Measurements from ENCODE around the gene ADIG.

The ADIG gene

DNA sequence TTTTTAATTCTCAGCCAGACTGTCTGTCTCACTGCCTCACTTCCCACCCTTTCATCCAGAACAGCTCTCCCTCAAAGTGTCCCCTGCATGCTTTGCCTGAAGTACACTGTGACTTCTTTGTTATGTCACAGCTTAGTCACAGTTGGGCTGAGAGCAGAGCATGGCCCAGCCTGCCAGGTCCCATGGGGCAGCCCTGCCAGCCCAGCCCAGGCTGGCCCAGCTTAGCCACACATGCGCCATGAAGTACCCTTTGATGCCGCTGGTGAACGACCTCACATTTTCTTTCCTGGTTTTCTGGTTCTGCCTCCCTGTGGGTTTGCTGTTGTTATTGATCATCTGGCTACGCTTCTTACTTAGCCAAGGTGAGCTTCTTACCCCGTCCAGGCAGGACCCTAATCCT lies at the start of gene ADIG:
Gene ADIG (plus strand): TSS at position 185 of the 400 bp plus-strand sequence. CDS start 54 bp downstream, at position 239.
- no peak for DNase-seq (ENCODE audit: low read depth, low spot score)

DNA sequence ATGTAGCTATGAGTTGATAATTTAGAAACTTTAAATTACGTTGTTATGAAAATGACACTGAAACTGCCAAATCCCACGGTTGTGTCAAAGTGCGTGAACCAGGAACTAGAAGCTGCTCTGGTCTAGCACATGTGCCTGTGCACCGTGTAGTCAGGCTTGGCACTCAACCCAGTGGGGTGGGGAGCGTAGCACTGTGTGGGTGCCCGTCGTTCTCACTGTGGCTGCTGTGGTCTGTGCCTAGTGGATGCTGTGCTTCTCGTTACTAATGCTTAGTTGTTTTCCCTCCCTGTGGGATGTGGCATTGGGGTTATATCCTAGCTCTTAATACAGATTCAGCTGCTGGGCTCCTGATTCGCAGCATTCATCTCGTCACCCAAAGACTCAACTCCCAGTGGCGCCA lies 46.2 kb upstream of the ADIG start:
- DNase-seq (ENCODE audit: low read depth, low spot score): no peak

DNA sequence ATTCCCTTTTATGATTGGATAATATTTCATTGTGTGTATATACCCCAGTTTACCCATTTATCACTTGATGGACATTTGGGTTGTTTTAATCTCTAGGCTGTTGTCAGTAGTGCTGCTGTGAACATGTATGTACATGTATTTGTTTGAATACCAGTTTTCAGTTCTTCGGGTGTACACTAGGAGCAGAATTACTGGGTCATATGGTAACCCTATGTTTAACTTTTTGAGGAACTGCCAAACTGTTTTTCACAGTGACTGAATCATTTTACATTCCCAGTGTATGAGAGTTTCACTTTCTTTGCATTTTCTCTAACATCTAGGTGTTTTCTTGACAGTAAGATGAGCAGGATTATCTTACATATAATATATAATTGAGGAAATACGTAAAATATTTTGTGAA lies 44.7 kb upstream of the ADIG start:
- DNase-seq (ENCODE audit: low read depth, low spot score): no peak

DNA sequence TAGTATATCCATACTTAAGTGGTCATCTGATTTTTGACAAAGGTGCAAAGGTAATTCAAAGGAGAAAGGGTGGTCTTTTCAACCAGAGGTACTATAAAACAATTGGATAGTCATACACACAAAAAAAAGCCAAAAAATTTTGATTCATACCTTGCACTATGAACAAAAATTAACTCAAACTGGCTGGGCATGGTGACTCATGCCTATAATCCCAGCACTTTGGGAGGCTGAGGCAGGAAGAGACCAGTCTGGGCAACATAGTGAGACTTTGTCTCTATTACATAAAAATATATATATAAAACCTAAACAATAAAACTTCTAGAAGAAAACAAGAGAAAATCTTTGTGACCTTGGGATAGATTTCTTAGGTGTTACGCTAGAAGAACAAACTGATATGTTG lies 43.8 kb upstream of the ADIG start:
- DNase-seq (ENCODE audit: low read depth, low spot score): no peak

DNA sequence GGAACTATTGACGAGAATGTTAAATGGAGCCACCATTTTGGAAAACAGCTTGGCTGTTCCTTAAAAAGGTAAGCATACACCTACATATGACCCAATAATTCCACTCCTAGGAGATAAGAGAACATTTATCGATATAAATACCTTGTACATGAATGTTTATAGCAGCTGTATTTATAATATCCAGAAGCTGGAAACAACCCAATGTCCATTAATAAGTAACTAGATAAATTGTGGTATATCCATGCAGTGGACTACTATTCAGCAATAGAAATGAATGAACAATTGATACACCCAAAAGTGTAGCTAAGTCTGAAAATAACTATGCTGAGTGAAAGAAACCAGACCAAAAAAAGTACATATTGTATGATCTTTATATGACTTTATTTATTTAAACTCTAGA lies 42.2 kb upstream of the ADIG start:
- DNase-seq (ENCODE audit: low read depth, low spot score): no peak

DNA sequence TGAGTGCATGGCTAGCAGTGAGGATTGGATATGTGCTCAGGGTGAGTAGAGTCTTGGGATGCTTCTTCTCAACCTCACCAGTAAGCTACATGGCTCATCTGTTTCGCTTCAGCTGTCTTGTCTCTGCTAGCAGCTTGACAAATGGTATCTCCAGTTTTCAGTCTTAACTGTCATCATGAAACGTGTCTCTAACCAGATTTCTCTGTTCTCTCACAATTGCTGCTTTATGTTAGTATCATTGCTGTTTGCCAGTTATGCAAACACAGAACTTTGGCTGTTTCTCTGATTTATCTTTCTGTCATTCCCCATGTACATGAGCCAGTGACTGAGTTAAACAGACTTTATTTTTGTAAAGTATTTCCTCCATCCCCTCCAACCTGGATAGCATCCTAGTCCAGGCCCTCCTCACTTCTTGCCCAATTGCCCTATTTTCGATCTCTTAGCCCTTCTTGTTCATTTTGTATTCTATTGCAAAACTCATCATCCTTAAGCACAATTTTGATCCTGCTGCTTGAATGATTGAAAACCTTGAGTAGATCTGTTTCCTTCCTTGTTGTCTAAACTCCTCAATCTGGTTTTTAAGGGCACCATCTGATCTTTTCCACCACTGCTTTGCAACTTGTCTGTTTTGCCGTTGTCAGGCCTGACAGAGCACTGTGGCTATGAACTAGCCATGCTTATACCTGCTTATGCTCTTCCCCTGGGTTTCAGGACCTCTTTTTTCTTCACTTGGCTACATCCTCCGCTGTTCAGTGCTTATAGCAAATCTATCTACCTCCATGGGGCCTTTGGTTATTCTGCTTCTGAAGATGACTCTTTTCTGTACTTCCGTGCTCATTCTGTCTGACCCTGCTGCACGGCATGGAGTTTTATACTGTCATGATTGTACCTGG lies 37.7 kb upstream of the ADIG start:
- no peak for DNase-seq (ENCODE audit: low read depth, low spot score)

DNA sequence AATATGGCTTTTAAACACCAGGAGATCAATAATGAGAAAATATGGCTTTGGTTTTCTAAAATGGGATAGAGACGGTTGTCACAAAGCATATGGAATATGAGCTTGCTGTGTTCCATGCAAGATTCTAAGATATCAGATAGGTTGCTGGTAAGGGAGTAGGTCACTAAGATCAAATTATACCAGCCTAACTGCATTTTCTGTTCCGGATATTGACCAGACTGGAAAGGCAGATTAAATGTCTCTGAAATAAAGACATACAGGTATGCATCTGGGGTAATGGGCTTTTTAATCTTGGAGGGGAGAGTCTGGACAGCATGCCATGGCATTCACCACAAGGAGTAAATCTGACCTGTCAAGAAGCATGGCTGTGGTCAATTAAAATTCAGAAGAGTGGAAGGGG lies 35.2 kb upstream of the ADIG start:
- DNase-seq (ENCODE audit: low read depth, low spot score): no peak

DNA sequence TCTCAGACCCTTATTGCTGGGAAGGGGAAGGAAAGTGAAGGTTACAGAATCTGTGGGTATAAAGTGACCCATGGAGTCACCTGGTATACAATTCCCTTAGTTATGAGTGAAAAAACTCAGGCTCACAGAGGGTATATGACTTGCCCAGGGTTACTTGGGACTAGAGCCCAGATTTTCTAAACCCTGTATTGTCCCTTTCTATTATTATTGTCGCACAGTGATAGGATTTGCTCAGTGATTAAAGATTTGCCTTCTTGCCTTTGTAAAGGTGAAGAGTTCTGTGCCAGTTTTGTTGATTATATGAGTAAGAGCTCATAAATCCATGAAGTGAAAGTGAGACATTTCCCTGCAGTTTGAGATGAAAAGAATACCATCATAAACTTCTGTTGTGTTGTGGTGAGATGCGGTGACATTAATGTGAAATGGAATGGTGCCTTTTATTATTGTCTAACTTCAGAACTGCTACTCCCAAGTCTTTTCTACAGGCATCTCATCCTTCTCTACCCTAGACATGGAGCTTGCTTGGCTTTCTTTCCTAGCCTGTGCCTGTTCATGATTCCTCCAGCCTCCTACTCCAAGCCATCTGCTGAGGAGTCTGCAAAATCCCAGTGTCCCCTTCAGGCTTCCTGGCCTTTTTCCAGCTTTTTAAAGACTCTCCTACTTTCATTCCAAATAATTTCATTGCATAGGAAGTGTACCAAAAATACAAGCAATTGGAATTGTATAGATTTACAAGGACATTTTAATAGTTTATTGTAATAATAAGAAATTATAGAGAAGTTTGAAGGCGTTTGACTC lies 33.5 kb upstream of the ADIG start:
- DNase-seq (ENCODE audit: low read depth, low spot score): no peak

DNA sequence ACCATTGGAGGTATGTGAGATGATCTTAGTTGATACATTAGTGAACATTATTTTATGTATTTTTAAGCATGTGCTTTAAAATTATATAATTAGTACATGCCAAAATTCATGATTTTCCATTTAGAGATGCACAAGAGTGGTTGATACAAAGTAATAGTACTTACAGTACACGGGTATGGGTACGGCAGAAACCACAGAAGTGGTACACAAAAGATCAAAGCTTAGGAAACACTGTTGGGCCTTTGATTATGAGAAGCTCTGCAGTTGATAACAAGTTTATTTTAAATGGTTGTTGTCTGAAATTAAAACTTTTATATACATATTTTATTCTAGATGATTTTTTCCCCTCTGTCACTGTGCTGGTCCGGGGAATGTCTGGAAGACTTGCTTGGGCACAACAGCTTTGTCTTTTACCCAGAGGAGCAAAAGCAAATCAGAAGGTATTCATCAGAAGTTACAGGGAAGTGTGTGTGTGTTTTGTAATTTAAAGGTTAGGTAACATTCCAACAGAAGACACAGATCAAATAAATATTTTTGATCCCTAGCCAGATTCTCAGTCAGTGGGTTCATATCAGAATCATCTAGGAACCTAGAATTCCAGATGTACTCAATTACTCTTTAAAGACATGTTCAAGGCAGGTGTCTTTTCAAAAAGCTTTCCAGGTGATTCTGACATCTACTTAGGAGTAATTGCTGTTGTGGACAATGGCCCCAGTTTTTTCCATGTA lies 32.5 kb upstream of the ADIG start:
- DNase-seq (ENCODE audit: low read depth, low spot score): no peak

DNA sequence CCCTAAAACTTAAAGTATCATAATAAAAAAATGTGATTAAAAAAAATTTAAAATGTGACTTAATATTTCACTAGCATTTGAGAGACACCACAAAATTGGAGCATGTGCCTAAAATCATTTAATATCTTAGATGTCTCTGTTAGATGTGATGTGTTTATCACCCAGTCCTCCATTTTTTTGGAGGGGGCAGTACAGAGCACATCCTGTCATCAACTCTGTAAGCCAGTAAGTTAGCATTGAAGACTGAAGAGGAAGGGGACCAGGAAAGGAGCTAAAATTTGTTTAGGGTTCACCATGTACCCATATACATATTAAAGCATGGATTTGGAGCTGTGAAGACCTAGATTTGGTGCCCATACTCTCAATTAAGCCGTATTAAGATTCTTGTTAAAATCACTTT lies 30.7 kb upstream of the ADIG start:
- DNase-seq (ENCODE audit: low read depth, low spot score): no peak

DNA sequence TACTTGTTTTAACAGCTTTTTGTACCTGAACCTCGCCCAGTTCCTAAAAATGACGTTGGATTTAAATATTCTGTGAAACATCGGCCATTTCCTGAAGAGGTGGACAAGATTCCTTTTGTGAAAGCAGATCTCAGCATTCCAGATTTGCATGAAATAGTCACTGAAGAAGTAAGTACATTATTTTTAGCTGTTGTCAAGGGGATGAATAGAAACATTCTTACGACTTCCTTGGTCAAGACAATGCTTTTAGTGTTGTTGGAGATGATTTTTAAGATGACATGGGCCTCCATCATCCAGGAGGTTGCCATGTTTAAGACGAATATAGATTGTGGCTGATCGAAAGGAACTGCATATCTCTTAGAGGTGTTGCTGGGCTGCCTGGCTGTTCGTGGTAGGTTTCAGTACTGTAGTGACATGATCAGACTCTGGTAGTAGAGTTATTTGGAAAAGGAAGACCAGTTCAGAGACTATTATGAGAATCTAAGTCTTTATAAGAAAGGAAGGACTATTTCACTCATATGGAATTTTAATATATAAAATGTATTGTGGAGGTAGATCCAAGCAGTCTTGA lies 29.9 kb upstream of the ADIG start:
- DNase-seq (ENCODE audit: low read depth, low spot score): no peak

DNA sequence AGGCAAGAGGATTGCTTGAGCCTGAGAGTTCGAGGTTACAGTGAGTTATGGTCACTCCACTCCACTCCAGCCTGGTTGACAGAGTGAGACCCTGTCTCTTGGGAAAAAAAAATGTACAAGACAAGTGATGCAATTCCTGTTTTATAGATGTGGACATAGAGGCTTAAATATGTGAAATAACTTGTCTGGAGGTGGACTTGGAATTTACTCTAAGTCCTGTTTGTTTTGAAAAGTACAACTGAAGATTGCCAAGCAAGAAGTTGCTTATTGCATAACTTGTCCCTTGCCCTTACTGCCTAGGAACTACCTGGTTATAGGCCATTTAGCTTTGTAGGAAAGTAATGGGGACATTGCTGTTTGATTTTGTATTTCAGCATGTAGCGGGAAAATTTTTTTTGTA lies 26.0 kb upstream of the ADIG start:
- DNase-seq (ENCODE audit: low read depth, low spot score): no peak

DNA sequence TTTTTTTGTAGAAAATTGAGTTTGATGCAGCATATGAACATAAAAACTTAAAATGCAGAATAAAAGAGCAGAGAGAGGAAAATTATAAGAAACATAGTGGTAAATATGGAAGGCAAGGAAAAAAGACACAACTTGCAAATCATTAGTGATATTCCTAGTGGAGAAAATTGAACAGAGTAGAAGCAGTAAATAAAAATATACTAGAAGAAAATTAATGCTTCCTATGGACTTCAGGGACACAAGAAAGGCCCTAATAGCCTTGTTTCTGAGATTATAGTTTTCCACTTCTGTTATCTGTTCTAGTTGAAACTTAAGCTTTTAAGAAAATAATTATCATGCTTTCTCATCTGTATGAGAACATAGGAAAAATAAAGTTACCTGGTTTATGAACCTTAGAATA lies 25.6 kb upstream of the ADIG start:
- no peak for DNase-seq (ENCODE audit: low read depth, low spot score)

DNA sequence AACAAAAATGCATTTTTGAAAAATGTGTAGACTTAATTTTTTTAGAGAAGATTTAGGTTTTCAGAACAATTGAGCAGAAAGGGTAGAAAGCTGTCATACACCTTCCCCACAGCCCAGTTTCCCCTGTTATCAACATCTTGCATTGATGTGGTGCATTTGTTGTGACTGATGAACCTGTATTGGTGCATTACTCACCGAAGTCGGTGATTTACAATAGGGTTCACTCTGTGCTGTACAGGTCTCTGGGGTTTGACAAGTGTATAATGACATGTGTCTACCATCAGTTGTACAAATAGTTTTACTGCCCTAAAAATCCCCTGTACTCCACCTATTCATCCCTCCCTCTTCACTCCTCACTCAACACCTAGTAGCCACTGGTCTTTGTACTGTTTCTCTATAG lies 23.8 kb upstream of the ADIG start:
- no peak for DNase-seq (ENCODE audit: low read depth, low spot score)

DNA sequence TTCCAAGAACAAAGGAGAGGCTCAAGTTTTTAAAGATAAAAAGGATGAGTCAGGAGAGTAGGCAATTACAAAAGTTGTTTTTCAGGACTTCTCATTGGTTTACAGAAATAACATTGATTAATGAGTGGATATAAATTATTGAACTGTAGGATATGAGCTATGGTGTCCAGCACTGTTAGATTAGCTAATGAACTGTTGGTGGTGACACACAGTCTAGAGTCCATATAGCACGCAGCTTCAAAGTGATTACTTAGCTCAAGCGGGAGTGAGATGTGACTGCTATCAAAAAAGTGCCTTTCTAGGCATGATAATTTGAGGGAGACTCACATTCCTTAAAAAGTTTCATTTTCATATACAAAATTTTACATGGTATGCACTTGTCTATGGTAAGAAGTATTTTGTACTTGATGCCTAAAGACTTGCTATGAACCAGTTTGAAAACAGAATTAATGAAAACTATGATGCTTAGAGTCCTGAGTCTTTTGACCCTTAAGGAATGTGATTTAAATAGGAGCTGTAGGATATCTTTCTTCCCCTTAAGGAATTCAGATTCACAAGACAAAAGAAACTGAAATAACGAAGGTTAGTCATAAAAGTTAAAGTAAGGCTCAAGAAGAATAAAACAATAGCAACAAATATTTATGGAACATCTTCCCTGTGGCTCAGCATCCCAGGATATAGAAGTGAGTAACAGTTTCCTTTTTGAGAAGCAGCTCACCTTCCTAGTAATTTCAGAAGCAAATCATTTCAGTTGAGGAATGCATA lies 22.2 kb upstream of the ADIG start:
- no peak for DNase-seq (ENCODE audit: low read depth, low spot score)

DNA sequence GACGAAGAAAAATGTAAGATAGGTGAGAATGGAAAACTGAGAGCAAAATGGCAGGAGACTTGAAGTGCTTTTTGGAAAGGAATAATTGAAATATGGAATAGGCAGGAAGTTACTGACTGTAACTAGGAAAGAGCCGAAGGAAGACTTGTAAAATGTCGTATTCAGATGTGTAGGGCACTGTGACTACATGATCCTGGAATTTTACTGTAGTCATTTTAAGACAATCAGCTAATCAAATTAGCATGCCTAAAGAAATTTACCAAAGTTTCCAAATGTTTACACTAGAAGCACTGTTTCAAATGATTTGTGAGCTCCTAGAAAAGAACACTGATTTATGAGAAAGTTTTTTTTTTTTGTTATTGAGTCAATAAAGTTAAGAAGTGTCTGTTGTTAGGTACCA lies 21.2 kb upstream of the ADIG start:
- DNase-seq (ENCODE audit: low read depth, low spot score): no peak

DNA sequence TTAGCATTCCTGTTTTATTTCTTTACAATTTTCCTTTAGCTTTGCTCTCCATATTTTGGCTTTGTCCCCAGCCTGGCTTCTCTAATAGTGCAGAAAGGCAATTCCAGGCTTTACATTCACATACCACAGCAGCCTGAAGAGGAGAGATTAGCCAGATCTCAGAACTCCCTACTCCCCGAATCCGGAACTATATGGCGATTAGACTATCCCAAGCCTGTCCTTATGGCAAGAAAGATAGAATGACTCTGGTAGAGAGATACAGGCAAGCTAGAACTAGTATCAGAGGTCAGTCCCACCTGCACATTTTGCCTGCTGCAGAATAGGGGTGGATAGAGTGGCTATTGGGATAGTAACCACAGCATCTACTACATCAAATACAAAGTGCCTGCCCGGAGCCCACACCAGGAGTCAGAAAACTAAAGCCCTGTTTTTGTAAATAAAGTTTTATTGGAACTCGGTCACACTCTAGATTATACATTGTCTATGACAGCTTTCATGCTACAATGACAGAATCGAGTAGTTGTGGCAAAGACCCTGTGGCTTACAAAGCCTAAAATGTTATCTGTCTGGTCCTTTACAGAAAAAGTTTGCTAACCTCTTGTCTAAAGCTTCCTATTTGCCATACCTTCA lies 17.1 kb upstream of the ADIG start:
- no peak for DNase-seq (ENCODE audit: low read depth, low spot score)

DNA sequence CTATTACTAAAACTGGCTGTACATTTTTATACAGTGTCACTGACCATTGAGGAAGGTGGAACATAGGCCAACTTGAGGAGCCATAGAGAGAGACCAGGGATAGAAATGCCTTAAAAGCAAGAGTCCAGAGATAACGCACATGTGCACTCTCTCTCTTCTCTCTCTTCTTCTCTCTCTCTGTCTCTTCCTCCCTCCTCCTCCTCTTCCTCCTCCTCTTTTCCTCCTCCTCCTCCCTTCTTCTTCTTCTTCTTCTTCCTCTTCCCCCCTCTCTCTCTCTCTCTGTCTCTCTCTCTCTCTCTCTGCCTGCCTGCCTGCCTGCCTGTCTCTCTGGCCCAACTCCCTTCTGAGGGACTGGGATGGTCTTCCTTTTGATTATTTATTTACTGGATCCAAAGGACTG lies 16.3 kb upstream of the ADIG start:
- DNase-seq (ENCODE audit: low read depth, low spot score): no peak

DNA sequence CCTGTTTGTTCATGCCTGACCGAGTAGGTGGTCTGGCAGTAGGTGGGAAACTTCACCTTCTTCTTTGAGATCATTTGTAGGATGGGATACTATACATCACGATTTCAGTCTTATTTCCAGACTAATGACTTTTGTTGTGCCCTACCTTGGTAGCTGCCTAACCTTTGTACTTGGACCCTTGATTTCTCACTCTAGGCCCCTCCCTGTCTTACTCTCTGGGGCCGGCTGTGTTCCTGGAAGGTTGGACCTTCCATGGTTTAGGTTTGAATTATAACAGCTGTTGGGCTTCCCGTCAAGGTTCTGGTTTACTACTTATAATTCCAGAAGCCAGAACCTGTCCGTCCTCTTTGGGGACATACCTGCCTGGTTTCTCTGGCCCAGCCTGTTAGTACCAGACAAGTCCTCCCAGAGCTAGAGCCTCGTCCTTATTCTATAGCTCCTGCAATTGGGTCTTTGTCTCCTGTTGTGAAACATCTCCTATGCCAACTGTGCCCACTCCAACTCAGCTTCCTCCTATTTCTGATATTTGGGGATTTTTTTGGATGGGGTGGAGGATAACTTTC lies 14.9 kb upstream of the ADIG start:
- no peak for DNase-seq (ENCODE audit: low read depth, low spot score)

DNA sequence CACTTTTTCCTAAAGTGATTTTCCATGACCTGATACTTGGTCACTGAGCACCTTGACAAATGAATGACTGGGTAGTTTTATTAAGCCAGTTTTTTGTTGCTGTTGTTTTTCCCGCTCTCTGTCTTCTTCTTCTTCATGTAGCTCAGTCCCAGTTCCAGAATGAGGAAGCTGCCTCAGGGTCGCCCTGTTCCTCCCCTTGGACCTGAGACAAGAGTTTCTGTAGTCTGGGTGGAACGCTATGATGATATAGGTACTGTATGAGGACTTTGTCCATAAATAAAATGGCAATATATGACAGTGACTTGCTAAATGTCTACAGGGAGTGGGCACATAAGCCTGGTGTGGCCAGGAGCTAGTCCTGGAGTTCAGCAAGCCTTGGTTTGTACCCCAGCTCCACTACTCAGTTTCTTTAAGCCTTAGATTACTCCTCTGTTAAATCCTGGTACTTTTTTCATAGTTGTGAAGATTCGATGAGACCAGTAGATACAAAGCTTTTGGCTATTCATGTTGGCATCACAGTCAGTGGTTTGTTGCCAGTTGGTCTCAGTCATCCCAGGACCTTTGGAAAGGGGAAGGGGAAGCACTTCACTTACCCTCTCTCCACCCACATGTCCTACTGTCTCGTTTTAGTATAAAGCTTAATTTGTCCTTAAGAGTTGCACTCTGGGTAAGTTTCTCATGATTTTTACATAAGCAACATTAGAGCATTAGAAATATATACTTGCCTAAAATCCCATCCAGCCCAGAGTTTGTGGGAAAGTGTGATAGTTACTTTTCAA lies 11.1 kb upstream of the ADIG start:
- DNase-seq (ENCODE audit: low read depth, low spot score): no peak

Measured in brain pericyte (primary cell).